ENCODE data around the gene SLC4A2.

The SLC4A2 gene

GRCh38 chr7:151076863-151077704, 17.7 kb downstream of the SLC4A2 start:
- H3K27ac ChIP-seq: peak overlapping the region in 1 of 11 experiments; percentile 39; a peak in 2 of 22 replicates
- no peaks in the 10 kb centered on the region for H3K27me3 ChIP-seq
- peaks cover 37 to 47% (median 42%) of the 10 kb centered on the region in 10 experiments for H3K4me1 ChIP-seq
- peaks cover 5 to 84% (median 66%) of the 10 kb centered on the region in 11 experiments; a peak in 21 of 22 replicates for H4K20me1 ChIP-seq
- peak overlapping the region in 5 of 11 experiments; percentile 9 to 93 (median 45); a peak in 5 of 22 replicates for H3K9ac ChIP-seq
- H3K9me3 ChIP-seq (replicated peaks in 1 of 11): no peaks in the 10 kb centered on the region
- no peak overlapping the region for H3K4me3 ChIP-seq
- peaks cover 52 to 75% (median 62%) of the 10 kb centered on the region in 11 experiments for H3K36me3 ChIP-seq
- TF ChIP-seq Cebpa-rat (IDR thresholded peaks at IDR 0.05): no peak
- peak overlapping the region in 6 of 11 experiments; percentile 95 to 100 (median 100); a peak in 8 of 22 replicates for H3K4me2 ChIP-seq

- H3K9ac ChIP-seq: peak overlapping the region in 9 of 11 experiments; percentile 9 to 99 (median 96); a peak in 10 of 22 replicates
- H3K4me1 ChIP-seq: peaks cover 43 to 52% (median 48%) of the 10 kb centered on the region in 10 experiments
These were observed 18.4 kb downstream of the SLC4A2 start for GRCh38 chr7:151077705-151078232.

DNA sequence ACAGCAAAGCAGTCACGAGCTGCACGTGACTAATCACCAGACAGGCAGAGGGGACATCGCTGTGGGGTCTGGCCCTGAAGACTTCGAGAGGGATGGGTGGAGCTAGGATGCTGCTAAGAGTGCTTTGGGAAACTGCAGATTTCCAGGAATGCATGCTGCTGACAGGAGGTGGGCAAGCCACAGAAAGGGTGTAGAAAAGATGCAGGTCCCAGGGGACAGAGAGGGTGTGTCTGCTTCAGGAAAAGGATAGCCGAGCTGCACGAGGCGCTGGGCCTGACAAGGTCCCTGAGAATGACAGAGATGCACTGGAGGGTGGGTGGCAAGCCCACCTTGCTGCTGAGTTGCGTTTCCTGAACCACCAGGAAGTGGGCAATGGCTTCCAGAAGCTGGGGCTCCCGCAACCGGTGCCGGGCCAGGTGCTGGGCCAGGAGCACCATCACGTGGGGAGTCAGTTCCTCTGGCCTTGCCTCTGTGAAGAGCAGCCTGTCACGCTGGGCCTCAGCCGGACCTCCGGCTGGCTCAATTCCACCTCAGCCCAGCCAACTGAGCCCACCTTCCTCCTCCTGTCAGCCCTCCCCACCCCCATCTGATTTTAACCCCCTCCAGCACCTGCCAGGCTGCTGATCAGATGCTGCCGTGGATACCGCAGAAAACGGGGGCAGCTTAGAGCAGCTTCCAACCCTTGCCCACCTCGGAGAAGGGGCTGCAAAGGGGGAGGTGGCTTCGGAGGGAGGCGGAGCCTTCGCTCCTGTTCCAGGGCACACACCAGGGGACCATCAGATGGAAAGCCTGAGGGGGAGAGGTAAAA, 19.0 kb downstream of the SLC4A2 start:
- H3K27me3 ChIP-seq: no peaks in the 10 kb centered on the region
- H4K20me1 ChIP-seq: peaks cover 5 to 75% (median 62%) of the 10 kb centered on the region in 11 experiments; a peak in 21 of 22 replicates
- H3K36me3 ChIP-seq: peaks cover 38 to 62% (median 49%) of the 10 kb centered on the region in 11 experiments
- peak overlapping the region; percentile 95 to 100 (median 99) for H3K4me2 ChIP-seq
- H3K27ac ChIP-seq: peak overlapping the region in 5 of 11 experiments; percentile 2 to 96 (median 6); a peak in 5 of 22 replicates
- H3K9ac ChIP-seq: peak overlapping the region; percentile 90 to 99 (median 97); a peak in 21 of 22 replicates
- no peak for TF ChIP-seq Cebpa-rat (IDR thresholded peaks at IDR 0.05)
- H3K4me1 ChIP-seq: peaks cover 44 to 53% (median 48%) of the 10 kb centered on the region in 10 experiments
- H3K9me3 ChIP-seq (replicated peaks in 1 of 11): no peaks in the 10 kb centered on the region
- peak overlapping the region in 8 of 10 experiments; percentile 14 to 98 (median 86); a peak in 12 of 20 replicates for H3K4me3 ChIP-seq

More at GRCh38 chr7:151077705-151078232, 18.4 kb downstream of the SLC4A2 start:
- Histone ChIP-seq H3K9me3 (replicated peaks in 1 of 11) (no peaks in the 10 kb centered on the region), H3K4me3 (no peak overlapping the region), H3K36me3 (peaks cover 45 to 69% (median 55%) of the 10 kb centered on the region in 11 experiments), H3K27me3 (no peaks in the 10 kb centered on the region), H4K20me1 (peaks cover 5 to 77% (median 65%) of the 10 kb centered on the region in 11 experiments; a peak in 21 of 22 replicates), H3K4me2 (peak overlapping the region; percentile 95 to 100 (median 99); a peak in 21 of 22 replicates), H3K27ac (peak overlapping the region in 4 of 11 experiments; percentile 4 to 96 (median 22); a peak in 4 of 22 replicates)
- TF ChIP-seq Cebpa-rat (IDR thresholded peaks at IDR 0.05): no peak

DNA sequence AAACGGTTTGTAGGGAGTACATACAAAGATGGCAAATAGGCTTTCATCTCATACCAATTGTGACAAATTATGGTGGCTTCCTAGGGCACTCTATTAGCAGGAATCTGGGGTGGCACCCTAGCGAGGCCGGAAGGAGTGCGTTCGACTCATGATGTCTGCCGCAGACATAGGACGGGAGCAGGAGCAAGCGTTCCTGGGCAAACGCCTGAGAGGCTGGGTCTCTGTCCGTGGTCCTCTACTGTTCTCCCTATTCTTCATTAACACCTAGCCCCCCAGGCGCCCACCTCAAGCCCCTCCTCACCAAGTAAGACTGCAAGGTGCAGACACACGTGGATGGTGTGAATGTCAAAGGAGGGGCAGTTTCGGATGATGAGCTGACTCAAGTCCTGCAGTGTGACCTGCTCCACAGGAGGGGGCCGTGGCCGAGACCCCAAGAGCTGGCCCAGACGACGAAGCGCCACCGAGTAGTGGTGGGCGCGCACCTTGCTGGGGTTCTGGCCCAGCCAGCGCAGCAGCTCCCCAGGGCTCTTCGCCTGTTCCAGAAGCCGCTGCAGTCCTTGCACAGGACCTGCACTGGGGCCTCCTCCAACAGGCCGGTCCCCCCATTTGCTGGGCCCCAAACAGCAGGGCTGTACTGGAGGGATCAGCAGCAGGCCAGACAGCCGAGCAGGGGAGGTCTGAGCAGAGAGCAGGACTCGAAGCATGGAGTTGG, 20.0 kb downstream of the SLC4A2 start:
- Histone ChIP-seq H3K27me3 (peaks cover 0 to 9% (median 7%) of the 10 kb centered on the region in 11 experiments; a peak in 14 of 22 replicates), H3K36me3 (peaks cover 29 to 53% (median 39%) of the 10 kb centered on the region in 11 experiments), H3K27ac (peak overlapping the region in 10 of 11 experiments; percentile 84 to 98 (median 94); a peak in 19 of 22 replicates), H3K4me2 (peak overlapping the region; percentile 95 to 100 (median 99)), H3K9ac (peak overlapping the region; percentile 90 to 99 (median 97)), H3K9me3 (replicated peaks in 1 of 11) (no peaks in the 10 kb centered on the region), H3K4me1 (peaks cover 53 to 61% (median 56%) of the 10 kb centered on the region in 10 experiments), H4K20me1 (peaks cover 5 to 71% (median 57%) of the 10 kb centered on the region in 11 experiments; a peak in 21 of 22 replicates), H3K4me3 (peak overlapping the region; percentile 81 to 98 (median 86))
- TF ChIP-seq Cebpa-rat (IDR thresholded peaks at IDR 0.05): no peak

DNA sequence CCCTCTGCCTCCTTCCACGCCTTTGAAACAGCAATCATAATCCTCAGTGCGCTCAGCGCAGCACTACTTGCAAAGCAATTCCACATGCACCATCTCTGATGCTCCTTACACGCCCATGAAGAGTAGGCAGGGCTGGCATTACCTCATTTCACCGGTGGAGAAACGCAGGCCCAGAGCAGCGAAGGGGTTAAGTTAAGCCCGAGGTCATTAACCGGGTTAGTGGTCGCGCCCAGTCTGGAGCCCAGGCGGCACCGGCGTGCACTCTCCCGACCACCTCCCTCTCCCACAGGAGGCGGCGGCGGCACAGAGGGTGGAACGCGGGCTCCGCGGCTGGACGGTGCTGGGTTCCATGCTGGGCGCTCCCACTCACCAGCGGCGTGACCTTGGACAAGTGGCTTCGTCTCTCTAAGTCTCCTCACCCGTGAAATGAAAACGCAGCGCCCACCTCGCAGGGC, 20.7 kb downstream of the SLC4A2 start:
- peaks cover 56 to 68% (median 63%) of the 10 kb centered on the region in 10 experiments for H3K4me1 ChIP-seq
- peak overlapping the region; percentile 82 to 98 (median 93) for H3K27ac ChIP-seq
- H3K9ac ChIP-seq: peak overlapping the region; percentile 90 to 99 (median 97)

DNA sequence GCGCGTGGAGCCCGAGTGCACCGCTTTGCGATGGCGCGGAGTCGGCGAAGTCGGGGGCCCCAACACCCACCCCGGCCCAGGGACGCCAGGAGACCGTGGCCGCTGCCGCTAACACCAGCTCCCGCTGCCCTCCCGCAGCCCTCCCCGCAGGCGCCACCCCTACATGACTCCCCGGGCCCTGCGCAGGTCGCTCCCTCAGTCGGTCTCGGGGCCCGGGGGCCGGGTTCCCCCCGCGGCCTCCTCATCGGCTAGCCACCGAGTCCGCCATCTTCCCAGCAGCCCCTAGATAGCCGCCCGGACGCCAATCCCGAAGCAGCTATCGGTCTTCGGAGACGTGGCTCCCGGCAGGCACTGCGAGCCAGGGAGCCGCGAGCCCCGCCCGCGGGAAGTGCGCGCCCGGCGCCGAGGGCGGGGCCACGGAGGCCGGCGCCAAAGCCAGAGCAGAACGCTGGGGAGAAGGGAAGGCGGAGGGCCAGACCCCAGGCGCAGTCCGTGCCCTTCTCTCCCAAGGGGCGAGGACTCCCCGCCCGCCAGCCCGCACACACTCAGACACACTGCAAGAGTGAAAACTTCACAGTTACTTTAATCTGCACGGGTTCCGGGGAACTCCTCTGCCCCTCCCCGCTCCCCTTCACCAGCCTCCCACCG, 21.3 kb downstream of the SLC4A2 start, which contains the start of gene FASTK:
FASTK (minus strand) TSS at position 288 of the 648 bp plus-strand sequence; CDS start at position 245, 43 bp downstream.
- peaks cover 5 to 58% (median 44%) of the 10 kb centered on the region in 11 experiments; a peak in 21 of 22 replicates for H4K20me1 ChIP-seq
- H3K9me3 ChIP-seq (replicated peaks in 1 of 11): no peaks in the 10 kb centered on the region
- H3K36me3 ChIP-seq: peaks cover 16 to 40% (median 27%) of the 10 kb centered on the region in 11 experiments
- H3K4me1 ChIP-seq: peaks cover 61 to 74% (median 68%) of the 10 kb centered on the region in 10 experiments
- H3K27me3 ChIP-seq: peaks cover 0 to 22% (median 20%) of the 10 kb centered on the region in 11 experiments; a peak in 18 of 22 replicates
- no peak for TF ChIP-seq Cebpa-rat (IDR thresholded peaks at IDR 0.05)
- H3K9ac ChIP-seq: peak within 1 kb of the TSS; percentile 90 to 99 (median 97)
- peak within 1 kb of the TSS; percentile 98 to 100 (median 99) for H3K4me2 ChIP-seq
- H3K4me3 ChIP-seq: peak within 1 kb of the TSS; percentile 81 to 98 (median 86)
- H3K27ac ChIP-seq: peak within 1 kb of the TSS; percentile 82 to 98 (median 93)

More for the DNA sequence above, 20.7 kb downstream of the SLC4A2 start:
- Histone ChIP-seq H3K4me3 (peak overlapping the region; percentile 81 to 98 (median 86)), H3K36me3 (peaks cover 22 to 45% (median 32%) of the 10 kb centered on the region in 11 experiments), H3K9me3 (replicated peaks in 1 of 11) (no peaks in the 10 kb centered on the region), H4K20me1 (peaks cover 5 to 63% (median 49%) of the 10 kb centered on the region in 11 experiments; a peak in 21 of 22 replicates), H3K4me2 (peak overlapping the region; percentile 95 to 100 (median 99)), H3K27me3 (peaks cover 0 to 16% (median 15%) of the 10 kb centered on the region in 11 experiments; a peak in 18 of 22 replicates)
- no peak for TF ChIP-seq Cebpa-rat (IDR thresholded peaks at IDR 0.05)

Measured in BLaER1 treated with 17β-estradiol and CSF1 and Interleukin-3, amounts not matched to agents 10 nM and 100 nM (cell line).